Measurements from ENCODE around the gene WDHD1. TPM values are rescaled to one million over a fixed set of nuclear protein-coding genes. Genes with fewer than 3 reads are reported as not detected.

The WDHD1 gene
- total and polyA plus RNA-seq, 2 of the 4 experiments (the other 2 are of a cell fraction), result 4.4 to 13.1 TPM

DNA sequence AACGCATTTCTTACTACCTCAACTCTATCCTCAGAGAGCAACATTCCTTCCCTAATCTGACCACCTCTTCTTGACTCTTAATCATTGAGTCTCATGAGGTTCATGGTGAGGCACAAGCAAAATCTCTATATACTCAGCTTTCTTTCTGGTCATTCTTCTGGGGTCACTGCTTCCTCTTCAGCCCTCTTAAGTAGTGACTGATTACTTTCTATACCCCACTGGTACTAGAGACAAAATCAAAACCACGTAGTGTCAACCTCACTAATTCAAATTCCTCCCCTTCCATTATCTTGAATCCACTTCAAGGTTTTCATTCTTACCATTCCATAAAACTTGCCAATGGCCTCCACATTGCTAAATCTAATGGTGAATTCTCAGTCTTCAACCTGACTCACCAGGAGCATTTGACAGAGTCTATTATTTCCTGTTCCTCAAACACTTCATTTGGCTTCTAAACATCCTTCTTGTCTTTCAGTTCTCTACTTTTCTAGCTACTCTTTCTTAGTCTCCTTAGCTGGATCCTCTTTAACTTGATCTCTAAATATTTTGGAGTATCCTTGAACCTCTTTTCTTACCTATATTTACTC is 6.8 kb downstream of the WDHD1 start:
- H2BK15ac ChIP-seq (ENCODE audit: low read depth, low read length), result no peak overlapping the region
- TF ChIP-seq CEBPB (IDR thresholded peaks at IDR 0.05; ENCODE audit: low read depth, low read length), result peak; percentile 49; the same call in 1 of the 2 replicates
- no peak for TF ChIP-seq MXI1 (IDR thresholded peaks at IDR 0.05; ENCODE audit: borderline replicate concordance, low read depth, low read length)
- H2AK5ac ChIP-seq (ENCODE audit: low read depth, low read length), result no peak overlapping the region
- no peak overlapping the region for H3K4me3 ChIP-seq (ENCODE audit: insufficient read depth, low read depth, low read length)
- H3K27ac ChIP-seq (ENCODE audit: insufficient read depth, low read length), result no peak overlapping the region
- no peak overlapping the region for H3K4ac ChIP-seq (ENCODE audit: low read depth, low read length)
- POLR2A ChIA-PET (ENCODE audit: unreplicated experiment), result no interaction called here
- DNase-seq, result peak; percentile 51
- CTCF ChIA-PET, result no interaction called here
- H2BK5ac ChIP-seq (ENCODE audit: low read depth, low read length, poor library complexity, severe bottlenecking), result peak overlapping the region; percentile 10
- no peak overlapping the region for H3K9ac ChIP-seq (ENCODE audit: low read depth, low read length)
- peak; percentile 35 for ATAC-seq (ENCODE audit: low read depth)
- 0 out of 4 replicates have a peak overlapping the region, but pooled peaks of 1 of the 2 experiments have one; percentile 13 for H4K8ac ChIP-seq (ENCODE audit: low read depth in 2 of 2, low read length in 2 of 2)
- no peak overlapping the region for H2BK120ac ChIP-seq (ENCODE audit: low read depth, low read length)
- H3K9me3 ChIP-seq (ENCODE audit: control insufficient read depth, insufficient read depth, low read length), result no peaks in the 10 kb centered on the region
- WGBS, 2 experiments (ENCODE audit: extremely low coverage in 2 of 2, insufficient read length in 1 of 2), result 80% methylated on average over 2 of the region's 2 CpGs; no CpG with 5 or more reads in 1 of the 2 experiments
- no peak overlapping the region for H3K23ac ChIP-seq (ENCODE audit: low read depth, low read length)
- no peak overlapping the region for H4K91ac ChIP-seq (ENCODE audit: insufficient read depth, low read depth, low read length)
- H3K14ac ChIP-seq (replicated peaks; ENCODE audit: low read depth, low read length), result no peak overlapping the region
- in situ Hi-C loops (cut with MboI; ENCODE audit: low sequenced_read_pairs), result no loop called here
- H4K20me1 ChIP-seq (ENCODE audit: insufficient read depth, low read length), result no peaks in the 10 kb centered on the region
- peaks cover 8 to 34% of the 10 kb centered on the region in 2 experiments; a peak in 3 of 4 replicates for H3K79me1 ChIP-seq (ENCODE audit: low read depth in 1 of 2, low read length in 2 of 2)
- H3K9me1 ChIP-seq (ENCODE audit: insufficient read depth, low read length), result no peaks in the 10 kb centered on the region; the same call in 1 of the 2 replicates
- H2AFZ ChIP-seq (replicated peaks; ENCODE audit: low read length, poor library complexity), result no peak overlapping the region
- H3K18ac ChIP-seq (ENCODE audit: low read depth, low read length), result no peak overlapping the region; the same call in 1 of the 2 replicates
- H3K4me2 ChIP-seq (ENCODE audit: low read depth, low read length), result peak overlapping the region; percentile 55; the same call in 1 of the 2 replicates
- peaks cover 5% of the 10 kb centered on the region; the same call in 1 of the 2 replicates for H3K4me1 ChIP-seq (ENCODE audit: control insufficient read depth, insufficient read depth, low read length)
- no peaks in the 10 kb centered on the region for H3K27me3 ChIP-seq (ENCODE audit: control insufficient read depth, insufficient read depth, low read length)
- no peak overlapping the region for H3K56ac ChIP-seq (ENCODE audit: extremely low read depth, insufficient read depth, low read length)
- BruUV-seq (replicated peaks), result no TSS peak
- intact Hi-C loops (cut with micrococcal nuclease), result no loop called here
- no peak overlapping the region for H2BK20ac ChIP-seq (ENCODE audit: low read depth, low read length)
- no peak overlapping the region for H2AK9ac ChIP-seq (replicated peaks; ENCODE audit: low read depth, low read length, poor library complexity)
- dilution Hi-C loops (cut with HindIII; ENCODE audit: low sequenced_read_pairs, unreplicated experiment), result no loop called here
- no peak overlapping the region; the same call in 1 of the 2 replicates for H4K5ac ChIP-seq (ENCODE audit: low read depth, low read length)
- no peaks in the 10 kb centered on the region; the same call in 1 of the 2 replicates for H3K36me3 ChIP-seq (ENCODE audit: control insufficient read depth, insufficient read depth, low read length)

All from IMR-90 (cell line).